RWPE2 (cell line): ENCODE measurements around the gene CLEC4D.

Experiments
- ATAC-seq: fragments of 200-7000 bp; cut with Tn5 transposase; 3 replicates; pipeline ENCODE4 v1.9.1; 2021; ENCODE audit warnings: low read depth
- DNase-seq: peaks from one replicate; pipeline ENCODE4 v3.0.0-alpha.2; 2020; ENCODE audit warnings: low spot score
- H3K27ac ChIP-seq: fragments of 450-650 bp; 2 replicates; pipeline ENCODE4 v1.5.1; 2017; ENCODE audit warnings: mild to moderate bottlenecking; ENCODE audit not compliant: poor library complexity, severe bottlenecking
- H3K27me3 ChIP-seq: fragments of 250-450 bp; sonication (Bioruptor Pico); 2 replicates; pipeline ENCODE4 v1.5.1; 2021; ENCODE audit warnings: mild to moderate bottlenecking, moderate library complexity; ENCODE audit not compliant: insufficient read depth, poor library complexity, severe bottlenecking
- H3K36me3 ChIP-seq: fragments of 250-450 bp; sonication (Bioruptor Pico); 2 replicates; pipeline ENCODE4 v1.5.1; 2020; ENCODE audit warnings: low read depth, mild to moderate bottlenecking, moderate library complexity
- H3K4me1 ChIP-seq: fragments of 250-450 bp; sonication (Bioruptor Pico); 2 replicates; pipeline ENCODE4 v1.5.1; 2021; ENCODE audit warnings: mild to moderate bottlenecking, moderate library complexity; ENCODE audit not compliant: insufficient read depth, poor library complexity, severe bottlenecking
- H3K4me3 ChIP-seq: fragments of 250-450 bp; sonication (Bioruptor Pico); 2 replicates; pipeline ENCODE4 v1.5.1; 2021; ENCODE audit warnings: mild to moderate bottlenecking, moderate library complexity; ENCODE audit not compliant: severe bottlenecking
- H3K9me3 ChIP-seq: fragments of 250-450 bp; sonication (Bioruptor Pico); 2 replicates; pipeline ENCODE4 v1.5.1; 2021; ENCODE audit warnings: mild to moderate bottlenecking, moderate library complexity; ENCODE audit not compliant: severe bottlenecking
- CTCF ChIP-seq: fragments of 450-650 bp; IDR thresholded peaks from one replicate; pipeline ENCODE4 v1.5.1; 2017; ENCODE audit warnings: mild to moderate bottlenecking, moderate library complexity; ENCODE audit not compliant: poor library complexity, severe bottlenecking

CLEC4D gene

GRCh38 chr12:8499616-8500015 is 13.7 kb upstream of the CLEC4D start:
- no peak for DNase-seq

GRCh38 chr12:8501720-8502119 is 11.6 kb upstream of the CLEC4D start:
- Histone ChIP-seq H3K4me1 (no peaks in the 10 kb centered on the region), H3K36me3 (no peaks in the 10 kb centered on the region)

More at GRCh38 chr12:8499616-8500015, 13.7 kb upstream of the CLEC4D start:
- no peaks in the 10 kb centered on the region for H3K4me1 ChIP-seq
- H3K9me3 ChIP-seq, result no peaks in the 10 kb centered on the region
- no peak for TF ChIP-seq CTCF
- no peak for ATAC-seq
- no peak overlapping the region for H3K27ac ChIP-seq
- no peaks in the 10 kb centered on the region for H3K27me3 ChIP-seq
- no peaks in the 10 kb centered on the region for H3K36me3 ChIP-seq
- no peak overlapping the region for H3K4me3 ChIP-seq

GRCh38 chr12:8504351-8504750 is 9.0 kb upstream of the CLEC4D start:
- DNase-seq (no peak), ATAC-seq (no peak)
- no peak overlapping the region for H3K4me3 ChIP-seq
- TF ChIP-seq CTCF, result no peak
- H3K36me3 ChIP-seq, result no peaks in the 10 kb centered on the region
- no peaks in the 10 kb centered on the region for H3K9me3 ChIP-seq
- no peaks in the 10 kb centered on the region for H3K4me1 ChIP-seq
- no peaks in the 10 kb centered on the region for H3K27me3 ChIP-seq
- no peak overlapping the region for H3K27ac ChIP-seq

More at GRCh38 chr12:8501720-8502119, 11.6 kb upstream of the CLEC4D start:
- ATAC-seq, result no peak
- Histone ChIP-seq H3K9me3 (no peaks in the 10 kb centered on the region), H3K4me3 (no peak overlapping the region), H3K27ac (no peak overlapping the region), H3K27me3 (no peaks in the 10 kb centered on the region)
- DNase-seq, result no peak
- TF ChIP-seq CTCF, result no peak

GRCh38 chr12:8507596-8507995 is 5.7 kb upstream of the CLEC4D start:
- H3K27me3 ChIP-seq, result no peaks in the 10 kb centered on the region
- no peak for ATAC-seq
- no peak for TF ChIP-seq CTCF

GRCh38 chr12:8508223-8508622 is 5.1 kb upstream of the CLEC4D start:
- Histone ChIP-seq H3K27ac (no peak overlapping the region), H3K36me3 (no peaks in the 10 kb centered on the region), H3K9me3 (no peaks in the 10 kb centered on the region), H3K27me3 (no peaks in the 10 kb centered on the region), H3K4me3 (no peak overlapping the region), H3K4me1 (no peaks in the 10 kb centered on the region)
- no peak for ATAC-seq
- no peak for TF ChIP-seq CTCF
- DNase-seq, result no peak

More at GRCh38 chr12:8507596-8507995, 5.7 kb upstream of the CLEC4D start:
- Histone ChIP-seq H3K4me1 (no peaks in the 10 kb centered on the region), H3K27ac (no peak overlapping the region), H3K36me3 (no peaks in the 10 kb centered on the region), H3K4me3 (no peak overlapping the region), H3K9me3 (no peaks in the 10 kb centered on the region)
- DNase-seq, result no peak
